Testis (tissue), 3 donors: ENCODE measurements around the gene CYP4V2. TPM values are rescaled to one million over a fixed set of nuclear protein-coding genes. Genes with fewer than 3 reads are reported as not detected.

Experiments
- DNase-seq: peaks from one replicate; pipeline ENCODE4 v3.0.0-alpha.2; 2019
- H3K27ac ChIP-seq, 2 donors: fragments of 200-600 bp; sonication (generic); one replicate each; pipeline ENCODE4 v1.5.1; 2019
- H3K27me3 ChIP-seq: fragments of 200-600 bp; sonication (generic); one replicate; pipeline ENCODE4 v1.5.1; 2019
- H3K36me3 ChIP-seq: fragments of 200-600 bp; sonication (generic); one replicate; pipeline ENCODE4 v1.5.1; 2017; ENCODE audit warnings: low read depth; ENCODE audit errors: missing control alignments
- H3K4me1 ChIP-seq: fragments of 200-600 bp; sonication (generic); one replicate; pipeline ENCODE4 v1.5.1; 2019
- H3K4me3 ChIP-seq, 2 donors: fragments of 200-600 bp; sonication (generic); one replicate each; pipeline ENCODE4 v1.5.1; 2017 to 2019
- H3K9me3 ChIP-seq: fragments of 200-600 bp; sonication (generic); one replicate; pipeline ENCODE4 v1.5.1; 2017
- CTCF ChIP-seq, 3 experiments: fragments of 450-650 bp in 2 of 3; fragments of 200-600 bp in 1 of 3; sonication (generic) in 1 of 3; IDR thresholded peaks; one replicate each; pipeline ENCODE4 v1.5.1; 2016 to 2019; ENCODE audit warnings: antibody characterized with exemption in 3 of 3, mild to moderate bottlenecking in 2 of 3, moderate library complexity in 1 of 3
- POLR2A ChIP-seq: fragments of 450-650 bp; IDR thresholded peaks from one replicate; pipeline ENCODE4 v1.6.1; 2017; ENCODE audit warnings: antibody characterized with exemption, mild to moderate bottlenecking, moderate library complexity
- WGBS, 2 donors: methylation state at CpG; one replicate each; pipeline ENCODE4 v1.1.5; 2018; 5-methylcytosine and 5-hydroxymethylcytosine counted together
- intact Hi-C: fragments of 100-400 bp; cut with DNase I; formaldehyde crosslinking; loops from one replicate; pipeline ENCODE4 v1.15.1; 2023; ENCODE audit warnings: low total_unique reads
- polyA plus RNA-seq: library from polyadenylated mRNA; stranded (reverse); fragments of 350-450 nt; fragmentation: Illumina TruSeq; extraction: RNeasy Lipid Tissue Mini Kit (QIAGEN cat#74804); gene quantifications from one replicate; pipeline ENCODE4 v1.2.3, GENCODE V29; 2014; ENCODE audit warnings: low read depth, low replicate concordance; ENCODE audit not compliant: insufficient read depth
- total RNA-seq, 2 donors: library from RNA; depleted of rRNA; stranded (reverse); fragments of >200 nt; gene quantifications; one replicate each; pipeline ENCODE4 v1.2.3, GENCODE V29; 2016

Gene CYP4V2
- total and polyA plus RNA-seq, 3 donors from 2014 or later: 11.4 to 50.5 (median 34.9) TPM

GRCh38 chr4:186248643-186249042 is 57.3 kb downstream of the CYP4V2 start:
- Histone ChIP-seq H3K36me3 (no peaks in the 10 kb centered on the region), H3K27me3 (no peaks in the 10 kb centered on the region), H3K9me3 (no peaks in the 10 kb centered on the region), H3K27ac (no peak overlapping the region), H3K4me3 (no peak overlapping the region), H3K4me1 (no peaks in the 10 kb centered on the region)
- no peak for TF ChIP-seq POLR2A
- TF ChIP-seq CTCF (IDR thresholded peaks at IDR 0.05): no peak
- WGBS, 2 donors: 64 to 68% methylated on average over 1 of the region's 1 CpG
- intact Hi-C loops: no loop called here
- DNase-seq: no peak

DNA sequence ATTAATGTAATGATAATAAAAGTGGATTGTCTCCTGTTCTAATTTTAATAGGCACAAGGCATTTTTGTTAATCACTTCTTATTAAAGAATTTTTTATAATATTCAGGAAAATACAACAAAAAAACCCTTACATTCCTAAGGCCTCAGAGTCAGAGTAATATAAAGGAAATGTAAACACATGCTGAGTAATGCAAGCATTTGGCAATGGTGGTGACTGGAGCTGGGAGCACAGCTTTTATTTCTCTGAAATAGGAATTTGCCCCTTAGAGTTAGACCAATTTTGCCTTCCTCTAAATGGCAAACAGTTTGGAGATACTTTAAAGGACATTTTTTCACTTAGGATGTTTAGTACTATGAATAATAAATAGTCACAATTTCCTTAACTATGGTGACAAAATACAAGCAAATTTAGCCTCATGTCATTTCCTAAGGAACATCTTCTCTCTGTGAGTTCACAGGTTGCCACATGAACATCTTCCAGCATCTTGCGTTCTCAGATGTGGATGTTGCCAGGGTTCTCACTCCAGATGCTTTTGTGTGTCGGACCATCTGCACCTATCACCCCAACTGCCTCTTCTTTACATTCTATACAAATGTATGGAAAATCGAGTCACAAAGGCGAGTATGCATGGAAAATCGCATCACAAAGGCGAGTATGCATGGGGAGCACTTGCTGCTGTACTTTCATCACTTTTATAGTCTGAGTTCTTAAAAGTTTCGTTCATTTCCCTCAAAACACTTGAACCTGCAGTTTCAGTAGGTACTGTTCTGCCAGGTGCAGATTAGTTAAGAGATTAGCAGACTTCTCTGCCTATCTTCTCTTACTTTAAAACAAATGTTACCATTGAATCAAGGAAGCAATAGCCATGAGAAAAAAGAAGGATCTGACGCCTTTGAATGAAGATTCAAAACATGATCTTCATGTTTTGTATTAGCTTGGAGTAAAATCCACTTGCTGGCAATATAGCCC is 58.7 kb downstream of the CYP4V2 start:
- no peaks in the 10 kb centered on the region for H3K9me3 ChIP-seq
- H3K36me3 ChIP-seq: no peaks in the 10 kb centered on the region
- H3K27ac ChIP-seq: no peak overlapping the region
- no peaks in the 10 kb centered on the region for H3K27me3 ChIP-seq
- DNase-seq: no peak
- intact Hi-C loops: no loop called here
- no peak overlapping the region for H3K4me3 ChIP-seq
- TF ChIP-seq CTCF (IDR thresholded peaks at IDR 0.05) (no peak), POLR2A (no peak)
- H3K4me1 ChIP-seq: no peaks in the 10 kb centered on the region
- WGBS, 2 donors: 78% methylated on average over 8 of the region's 8 CpGs

- H3K27me3 ChIP-seq: no peaks in the 10 kb centered on the region
- H3K36me3 ChIP-seq: no peaks in the 10 kb centered on the region
- DNase-seq: no peak
- 69% methylated on average over 2 of the region's 2 CpGs for WGBS, 2 donors
- H3K9me3 ChIP-seq: no peaks in the 10 kb centered on the region
- TF ChIP-seq CTCF (IDR thresholded peaks at IDR 0.05) (no peak), POLR2A (no peak)
- no peaks in the 10 kb centered on the region for H3K4me1 ChIP-seq
- H3K4me3 ChIP-seq: no peak overlapping the region
- intact Hi-C loops: no loop called here
- no peak overlapping the region for H3K27ac ChIP-seq
Observed at GRCh38 chr4:186250760-186251159, 59.4 kb downstream of the CYP4V2 start.

- DNase-seq: no peak
- Histone ChIP-seq H3K27ac (no peak overlapping the region), H3K4me1 (no peaks in the 10 kb centered on the region), H3K36me3 (no peaks in the 10 kb centered on the region), H3K27me3 (no peaks in the 10 kb centered on the region), H3K9me3 (no peaks in the 10 kb centered on the region), H3K4me3 (no peak overlapping the region)
- TF ChIP-seq CTCF (IDR thresholded peaks at IDR 0.05) (no peak), POLR2A (no peak)
- intact Hi-C loops: no loop called here
- 91 to 96% methylated on average over 3 of the region's 3 CpGs for whole genome bisulfite sequencing, 2 donors
Observed at GRCh38 chr4:186255122-186255521, 63.8 kb downstream of the CYP4V2 start.
